GM12878 (cell line): ENCODE results near the gene MYO1D.
"Not testable (repeated sequence)": the region's sequence is repeated elsewhere in the genome, so short reads cannot be mapped to it uniquely, and the experiment has no call there.

Source experiments
- CHD2 ChIP-seq: IDR thresholded peaks from 2 replicates; pipeline ENCODE4 v1.6.1; 2011; ENCODE audit warnings: low read depth, low read length, improper control_type of control experiment, borderline replicate concordance
- EP300 ChIP-seq, 2 experiments: fragments of 150-350 bp in 1 of 2; IDR thresholded peaks; 2 replicates each; pipeline ENCODE4 v1.6.1; 2011 to 2012; ENCODE audit warnings: low read depth in 2 of 2, low read length in 2 of 2, borderline replicate concordance in 1 of 2, improper control_type of control experiment in 1 of 2, inconsistent platforms in 1 of 2; ENCODE audit not compliant: control insufficient read depth in 1 of 2
- RCOR1 ChIP-seq: conservative IDR thresholded peaks from 2 replicates; pipeline ENCODE4 v1.6.1; 2012; ENCODE audit warnings: low read depth, low read length, improper control_type of control experiment
- RFX5 ChIP-seq: IDR thresholded peaks from 2 replicates; pipeline ENCODE4 v1.6.1; 2011; ENCODE audit warnings: low read depth, low read length, improper control_type of control experiment
- SIN3A ChIP-seq: IDR thresholded peaks from 2 replicates; pipeline ENCODE4 v1.6.1; 2012; ENCODE audit warnings: low read depth, low read length, improper control_type of control experiment
- SREBF2 ChIP-seq: IDR thresholded peaks from 2 replicates; pipeline ENCODE4 v1.6.1; 2012; ENCODE audit warnings: mild to moderate bottlenecking, low read length
- TF ChIP-seq, protein P1 (sequence below): IDR thresholded peaks from 2 replicates; pipeline ENCODE4 v1.6.1; 2012; ENCODE audit warnings: low read depth, low read length, improper control_type of control experiment
- TF ChIP-seq, protein P2 (sequence below), 3 experiments: IDR thresholded peaks in 2 of 3; conservative IDR thresholded peaks in 1 of 3; 2 replicates each; pipeline ENCODE4 v1.5.1; 2011; ENCODE audit warnings: low read depth in 3 of 3, low read length in 3 of 3, mild to moderate bottlenecking in 3 of 3, control low read depth in 2 of 3, moderate library complexity in 2 of 3, inconsistent platforms in 1 of 3, mixed read lengths in 1 of 3; ENCODE audit not compliant: control insufficient read depth in 2 of 3, insufficient read depth in 1 of 3; ENCODE audit errors: extremely low read depth in 1 of 3

DNA sequence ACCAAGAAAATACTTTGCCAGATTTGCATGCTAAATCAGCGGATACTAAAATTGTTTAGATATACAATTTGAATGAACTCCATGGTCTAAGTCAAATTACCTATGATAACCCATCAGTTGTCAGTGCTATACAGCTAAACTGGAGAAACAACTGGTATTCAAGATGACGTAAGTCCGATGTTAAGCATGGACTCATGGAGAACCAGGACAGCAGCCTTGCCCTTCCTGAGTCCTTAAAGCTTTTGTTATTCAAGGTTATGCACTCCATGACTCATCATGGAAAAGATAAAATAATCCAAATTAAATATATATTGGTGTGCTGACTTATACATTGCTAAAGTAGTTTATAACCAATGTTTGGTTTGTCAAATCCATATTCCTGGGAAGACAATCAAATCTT is 47.0 kb upstream of the MYO1D start:
- TF ChIP-seq, protein P1, sequence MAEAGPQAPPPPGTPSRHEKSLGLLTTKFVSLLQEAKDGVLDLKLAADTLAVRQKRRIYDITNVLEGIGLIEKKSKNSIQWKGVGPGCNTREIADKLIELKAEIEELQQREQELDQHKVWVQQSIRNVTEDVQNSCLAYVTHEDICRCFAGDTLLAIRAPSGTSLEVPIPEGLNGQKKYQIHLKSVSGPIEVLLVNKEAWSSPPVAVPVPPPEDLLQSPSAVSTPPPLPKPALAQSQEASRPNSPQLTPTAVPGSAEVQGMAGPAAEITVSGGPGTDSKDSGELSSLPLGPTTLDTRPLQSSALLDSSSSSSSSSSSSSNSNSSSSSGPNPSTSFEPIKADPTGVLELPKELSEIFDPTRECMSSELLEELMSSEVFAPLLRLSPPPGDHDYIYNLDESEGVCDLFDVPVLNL: not testable (repeated sequence)
- TF ChIP-seq SREBF2; RCOR1; EP300 (IDR thresholded peaks at IDR 0.05; ENCODE audit: borderline replicate concordance in 1 of 2, control insufficient read depth in 1 of 2, low read depth in 2 of 2, low read length in 2 of 2); RFX5; CHD2; SIN3A: not testable (repeated sequence)
- TF ChIP-seq, protein P2, sequence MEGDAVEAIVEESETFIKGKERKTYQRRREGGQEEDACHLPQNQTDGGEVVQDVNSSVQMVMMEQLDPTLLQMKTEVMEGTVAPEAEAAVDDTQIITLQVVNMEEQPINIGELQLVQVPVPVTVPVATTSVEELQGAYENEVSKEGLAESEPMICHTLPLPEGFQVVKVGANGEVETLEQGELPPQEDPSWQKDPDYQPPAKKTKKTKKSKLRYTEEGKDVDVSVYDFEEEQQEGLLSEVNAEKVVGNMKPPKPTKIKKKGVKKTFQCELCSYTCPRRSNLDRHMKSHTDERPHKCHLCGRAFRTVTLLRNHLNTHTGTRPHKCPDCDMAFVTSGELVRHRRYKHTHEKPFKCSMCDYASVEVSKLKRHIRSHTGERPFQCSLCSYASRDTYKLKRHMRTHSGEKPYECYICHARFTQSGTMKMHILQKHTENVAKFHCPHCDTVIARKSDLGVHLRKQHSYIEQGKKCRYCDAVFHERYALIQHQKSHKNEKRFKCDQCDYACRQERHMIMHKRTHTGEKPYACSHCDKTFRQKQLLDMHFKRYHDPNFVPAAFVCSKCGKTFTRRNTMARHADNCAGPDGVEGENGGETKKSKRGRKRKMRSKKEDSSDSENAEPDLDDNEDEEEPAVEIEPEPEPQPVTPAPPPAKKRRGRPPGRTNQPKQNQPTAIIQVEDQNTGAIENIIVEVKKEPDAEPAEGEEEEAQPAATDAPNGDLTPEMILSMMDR (IDR thresholded peaks at IDR 0.05 in 2 of 3, conservative IDR thresholded peaks at IDR 0.05 in 1 of 3; ENCODE audit: control insufficient read depth in 2 of 3, extremely low read depth in 1 of 3, insufficient read depth in 1 of 3, low read depth in 3 of 3, low read length in 3 of 3): not testable (repeated sequence)
